ENCODE results near the gene CENPO.
"Not testable (repeated sequence)": the region's sequence is repeated elsewhere in the genome, so short reads cannot be mapped to it uniquely, and the experiment has no call there.

CENPO gene

GRCh38 chr2:24783641-24784040, 9.6 kb upstream of the CENPO start:
- no peak for DNase-seq (ENCODE audit: low read depth, low spot score)
- H3K4me3 ChIP-seq (ENCODE audit: low read length), result no peak overlapping the region

- DNase-seq (ENCODE audit: low read depth, low spot score), result no peak
- no peak overlapping the region for H3K4me3 ChIP-seq (ENCODE audit: low read length)
These were observed 7.4 kb upstream of the CENPO start for GRCh38 chr2:24785671-24786321.

GRCh38 chr2:24787532-24787931, 5.7 kb upstream of the CENPO start:
- DNase-seq (ENCODE audit: low read depth, low spot score), result no peak
- H3K4me3 ChIP-seq (ENCODE audit: low read length), result no peak overlapping the region

- H3K4me3 ChIP-seq (ENCODE audit: low read length), result no peak overlapping the region
- DNase-seq (ENCODE audit: low read depth, low spot score), result no peak
These were observed 4.4 kb upstream of the CENPO start for GRCh38 chr2:24788816-24789215.

GRCh38 chr2:24791452-24791851, 1.8 kb upstream of the CENPO start:
- no peak overlapping the region for H3K4me3 ChIP-seq (ENCODE audit: low read length)

GRCh38 chr2:24792542-24792873, 717 bp upstream of the CENPO start:
- DNase-seq (ENCODE audit: low read depth, low spot score), result no peak
- peak overlapping the region; percentile 99 for H3K4me3 ChIP-seq (ENCODE audit: low read length)

More at GRCh38 chr2:24791452-24791851, 1.8 kb upstream of the CENPO start:
- DNase-seq (ENCODE audit: low read depth, low spot score), result no peak

GRCh38 chr2:24793761-24794435, 673 bp downstream of the CENPO start:
- DNase-seq (ENCODE audit: low read depth, low spot score), result no peak
- peak overlapping the region; percentile 99 for H3K4me3 ChIP-seq (ENCODE audit: low read length)

- no peak overlapping the region for H3K4me3 ChIP-seq (ENCODE audit: low read length)
- no peak for DNase-seq (ENCODE audit: low read depth, low spot score)
These were observed 4.4 kb downstream of the CENPO start for GRCh38 chr2:24797644-24798043.

- DNase-seq (ENCODE audit: low read depth, low spot score); H3K4me3 ChIP-seq (ENCODE audit: low read length): not testable (repeated sequence)
These were observed 7.3 kb downstream of the CENPO start for GRCh38 chr2:24800487-24800886.

- not testable (repeated sequence) for DNase-seq (ENCODE audit: low read depth, low spot score)
These were observed 12.8 kb downstream of the CENPO start for GRCh38 chr2:24805811-24806660.

GRCh38 chr2:24806661-24807036, 13.4 kb downstream of the CENPO start:
- no peak for DNase-seq (ENCODE audit: low read depth, low spot score)
- H3K4me3 ChIP-seq (ENCODE audit: low read length), result no peak overlapping the region

More at GRCh38 chr2:24805811-24806660, 12.8 kb downstream of the CENPO start:
- not testable (repeated sequence) for H3K4me3 ChIP-seq (ENCODE audit: low read length)

GRCh38 chr2:24809316-24810007, 16.2 kb downstream of the CENPO start:
- H3K4me3 ChIP-seq (ENCODE audit: low read length), result no peak overlapping the region
- no peak for DNase-seq (ENCODE audit: low read depth, low spot score)

- no peak overlapping the region for H3K4me3 ChIP-seq (ENCODE audit: low read length)
- no peak for DNase-seq (ENCODE audit: low read depth, low spot score)
These were observed 20.5 kb downstream of the CENPO start for GRCh38 chr2:24813691-24814137.

- no peak overlapping the region for H3K4me3 ChIP-seq (ENCODE audit: low read length)
- no peak for DNase-seq (ENCODE audit: low read depth, low spot score)
These were observed 21.3 kb downstream of the CENPO start for GRCh38 chr2:24814516-24814915.

GRCh38 chr2:24815171-24815570, 21.9 kb downstream of the CENPO start:
- no peak for DNase-seq (ENCODE audit: low read depth, low spot score)
- no peak overlapping the region for H3K4me3 ChIP-seq (ENCODE audit: low read length)

GRCh38 chr2:24816404-24816803, 23.2 kb downstream of the CENPO start:
- no peak for DNase-seq (ENCODE audit: low read depth, low spot score)
- H3K4me3 ChIP-seq (ENCODE audit: low read length), result no peak overlapping the region

GRCh38 chr2:24816884-24817283, 23.7 kb downstream of the CENPO start:
- no peak for DNase-seq (ENCODE audit: low read depth, low spot score)
- H3K4me3 ChIP-seq (ENCODE audit: low read length), result no peak overlapping the region

GRCh38 chr2:24818721-24819167, 25.5 kb downstream of the CENPO start:
- no peak for DNase-seq (ENCODE audit: low read depth, low spot score)
- no peak overlapping the region for H3K4me3 ChIP-seq (ENCODE audit: low read length)

GRCh38 chr2:24819442-24820174, 26.4 kb downstream of the CENPO start:
- no peak for DNase-seq (ENCODE audit: low read depth, low spot score)

More at GRCh38 chr2:24819442-24820174, 26.4 kb downstream of the CENPO start:
- no peak overlapping the region for H3K4me3 ChIP-seq (ENCODE audit: low read length)
